H54 (cell line): ENCODE data around the gene REV3L.
"Not testable (repeated sequence)": the region's sequence is repeated elsewhere in the genome, so short reads cannot be mapped to it uniquely, and the experiment has no call there.

Experiments used
- DNase-seq: peaks from one replicate; pipeline ENCODE4 v3.0.0; 2011; ENCODE audit warnings: low spot score, mixed read lengths; ENCODE audit not compliant: insufficient read length
- FAIRE-seq: peaks from 3 replicates; lab custom pipeline; 2011; peaks lifted over from hg19 to GRCh38; lab: Jason Lieb, UNC
- POLR2A ChIP-seq: IDR thresholded peaks from 2 replicates; pipeline ENCODE4 v1.6.1; 2011; ENCODE audit warnings: low read depth, mild to moderate bottlenecking, low read length

Gene REV3L

GRCh38 chr6:111258615-111259088 is 224.4 kb downstream of the REV3L start:
- no peak for FAIRE-seq
- TF ChIP-seq POLR2A, result no peak
- no peak for DNase-seq

GRCh38 chr6:111258010-111258409 is 225.0 kb downstream of the REV3L start:
- no peak for DNase-seq
- no peak for TF ChIP-seq POLR2A
- FAIRE-seq, result no peak

GRCh38 chr6:111256646-111257045 is 226.4 kb downstream of the REV3L start:
- TF ChIP-seq POLR2A, result no peak
- no peak for DNase-seq
- no peak for FAIRE-seq

DNA sequence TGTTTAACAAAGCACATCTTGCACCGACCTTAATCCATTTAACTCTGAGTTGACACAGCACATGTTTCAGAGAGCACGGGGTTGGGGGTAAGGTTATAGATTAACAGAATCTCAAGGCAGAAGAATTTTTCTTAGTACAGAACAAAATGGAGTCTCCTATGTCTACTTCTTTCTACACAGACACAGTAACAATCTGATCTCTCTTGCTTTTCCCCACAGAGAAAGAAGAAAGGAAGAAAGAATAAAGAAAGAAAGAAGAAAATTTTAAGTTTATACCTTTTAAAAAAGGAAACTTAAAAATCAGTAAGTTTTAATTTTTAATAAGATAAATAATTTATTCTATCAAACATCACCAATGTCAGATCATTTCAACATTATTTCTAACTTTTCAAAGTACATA is 227.2 kb downstream of the REV3L start:
- not testable (repeated sequence) for DNase-seq, FAIRE-seq

DNA sequence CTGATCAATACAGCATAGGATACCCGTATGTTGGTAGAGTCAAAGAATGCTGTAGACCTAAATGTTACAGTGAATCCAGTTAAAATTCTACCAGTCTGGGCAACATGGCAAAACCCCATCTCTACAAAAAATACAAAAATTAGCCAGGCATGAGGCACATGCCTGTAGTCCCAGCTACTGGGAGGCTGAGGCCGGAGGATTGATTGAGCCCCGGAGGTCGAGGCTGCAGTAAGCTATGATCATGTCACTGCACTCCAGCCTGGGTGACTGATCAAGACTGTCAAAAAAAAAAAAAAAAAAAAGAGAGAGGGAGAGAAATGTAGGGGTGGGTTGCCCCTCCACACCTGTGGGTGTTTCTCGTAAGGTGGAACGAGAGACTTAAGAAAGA is 228.2 kb downstream of the REV3L start:
- FAIRE-seq, result no peak

GRCh38 chr6:111254004-111254778 is 228.8 kb downstream of the REV3L start:
- no peak for TF ChIP-seq POLR2A
- no peak for FAIRE-seq
- DNase-seq, result no peak

More for the DNA sequence above, 228.2 kb downstream of the REV3L start:
- TF ChIP-seq POLR2A, result no peak
- no peak for DNase-seq

DNA sequence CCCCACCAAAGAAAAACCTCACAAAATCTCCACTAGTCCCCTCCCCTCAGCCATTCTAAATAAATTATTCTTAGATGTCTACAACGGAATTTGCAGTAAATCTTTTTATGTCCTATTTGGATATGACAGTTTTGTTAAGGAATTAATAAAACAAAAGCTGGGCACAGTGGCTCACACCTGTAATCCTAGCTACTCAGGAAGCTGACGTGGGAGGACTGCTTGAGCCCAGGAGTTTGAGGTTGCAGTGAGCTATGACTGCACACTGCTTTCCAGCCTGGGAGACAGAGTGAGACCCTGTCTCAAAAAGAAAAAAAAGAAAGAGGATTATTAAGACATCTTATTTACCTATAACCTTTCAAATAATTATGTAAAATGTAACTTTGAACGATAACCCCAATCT is 230.3 kb downstream of the REV3L start:
- FAIRE-seq, result no peak

GRCh38 chr6:111250791-111251354 is 232.1 kb downstream of the REV3L start:
- no peak for DNase-seq
- no peak for TF ChIP-seq POLR2A
- no peak for FAIRE-seq

More for the DNA sequence above, 230.3 kb downstream of the REV3L start:
- TF ChIP-seq POLR2A, result no peak
- no peak for DNase-seq
